HepG2 (cell line): ENCODE measurements around the gene C11orf86. TPM values are rescaled to one million over a fixed set of nuclear protein-coding genes. Genes with fewer than 3 reads are reported as not detected.

ENCODE experiments used
- ATAC-seq: fragments of 200-7000 bp; cut with Tn5 transposase; 3 replicates; pipeline ENCODE4 v1.9.1; 2020; ENCODE audit warnings: mild to moderate bottlenecking, moderate library complexity
- BruUV-seq: library from RNA; stranded (reverse); fragments of 400-500 nt; replicated peaks from 2 replicates; lab custom pipeline; 2021; lab: Mats Ljungman, UMichigan
- CTCF ChIA-PET: fragments of 300-600 bp; formaldehyde crosslinking; extraction: SDS; loops from one replicate; lab custom pipeline; 2021; ENCODE audit warnings: low total read pairs, inconsistent platforms, low intra/inter-chr PET ratio; lab: Yijun Ruan, JAX
- POLR2A ChIA-PET: fragments of 350-600 bp; sonication (Branson Sonifier 250); formaldehyde crosslinking; loops from one replicate; lab custom pipeline; 2020; ENCODE audit warnings: antibody characterized with exemption, inconsistent platforms; lab: Yijun Ruan, JAX
- DNase-seq: peaks from one replicate; pipeline ENCODE4 v3.0.0-alpha.2; 2015; ENCODE audit warnings: low spot score
- FAIRE-seq: peaks from 3 replicates; lab custom pipeline; 2011; peaks lifted over from hg19 to GRCh38; lab: Jason Lieb, UNC
- H2AFZ ChIP-seq: one replicate; pipeline ENCODE4 v1.6.1; 2011; ENCODE audit warnings: low read length, inconsistent platforms
- H3K27ac ChIP-seq: fragments of 300-600 bp; 3 replicates; pipeline ENCODE4 v1.8.0; 2011; ENCODE audit warnings: mixed run types, mild to moderate bottlenecking, mixed read lengths, low read length, inconsistent platforms; ENCODE audit not compliant: insufficient read depth; ENCODE audit errors: extremely low read length
- H3K27me3 ChIP-seq, 2 experiments: fragments of 200-600 bp in 1 of 2; 2 replicates in 1 of 2; 3 replicates in 1 of 2; pipeline versions ENCODE4 v1.6.0 to v1.8.0; 2011; ENCODE audit warnings: low read length in 2 of 2, mild to moderate bottlenecking in 2 of 2, moderate library complexity in 2 of 2, inconsistent platforms in 1 of 2; ENCODE audit not compliant: insufficient read depth in 2 of 2, control insufficient read depth in 1 of 2
- H3K36me3 ChIP-seq, 2 experiments: fragments of 200-600 bp in 1 of 2; replicated peaks in 1 of 2; 2 replicates in 1 of 2; 3 replicates in 1 of 2; pipeline versions ENCODE4 v1.5.1 to v1.8.0; 2011; ENCODE audit warnings: low read length in 2 of 2, inconsistent platforms in 1 of 2; ENCODE audit not compliant: insufficient read depth in 2 of 2, control insufficient read depth in 1 of 2
- H3K4me1 ChIP-seq: 2 replicates; pipeline ENCODE4 v1.5.1; 2012; ENCODE audit warnings: low read length, inconsistent platforms; ENCODE audit not compliant: insufficient read depth
- H3K4me2 ChIP-seq: 2 replicates; pipeline ENCODE4 v1.6.0; 2011; ENCODE audit warnings: low read depth, low read length, inconsistent platforms
- H3K4me3 ChIP-seq, 3 experiments: fragments of 200-600 bp in 1 of 3; sonication (generic), shearing (Covaris generic) in 1 of 3; replicated peaks in 1 of 3; 2 replicates each; pipeline ENCODE4 v1.5.1; 2011 to 2016; ENCODE audit warnings: low read length in 3 of 3, inconsistent platforms in 2 of 3, low read depth in 2 of 3, mild to moderate bottlenecking in 2 of 3, control low read depth in 1 of 3, mixed read lengths in 1 of 3; ENCODE audit not compliant: insufficient read depth in 1 of 3
- H3K79me2 ChIP-seq: one replicate; pipeline ENCODE4 v1.6.1; 2011; ENCODE audit warnings: low read length, inconsistent platforms; ENCODE audit not compliant: insufficient read depth
- H3K9ac ChIP-seq: 2 replicates; pipeline ENCODE4 v1.6.0; 2011; ENCODE audit warnings: mild to moderate bottlenecking, low read depth, low read length, inconsistent platforms; ENCODE audit not compliant: insufficient read depth
- H3K9me3 ChIP-seq: 2 replicates; pipeline ENCODE4 v1.5.1; 2012; ENCODE audit warnings: mild to moderate bottlenecking, low read length
- H4K20me1 ChIP-seq: 2 replicates; pipeline ENCODE4 v1.6.0; 2011; ENCODE audit warnings: inconsistent platforms, mild to moderate bottlenecking, low read length, moderate library complexity; ENCODE audit not compliant: insufficient read depth
- ATF6 ChIP-seq: sonication (generic); formaldehyde crosslinking; conservative IDR thresholded peaks from 2 replicates; pipeline ENCODE4 v1.4.0; 2020; ENCODE audit warnings: missing genetic modification reagents
- ATF7 ChIP-seq, 2 experiments: fragments of 450-650 bp in 1 of 2; sonication (generic) in 1 of 2; formaldehyde crosslinking in 1 of 2; IDR thresholded peaks; 2 replicates each; pipeline versions ENCODE4 v1.4.0 to v1.6.1; 2016 to 2020; ENCODE audit warnings: antibody characterized with exemption in 1 of 2, mild to moderate bottlenecking in 1 of 2, missing genetic modification reagents in 1 of 2
- FOXO1 ChIP-seq: sonication (generic); formaldehyde crosslinking; IDR thresholded peaks from 2 replicates; pipeline ENCODE4 v1.4.0; 2020; ENCODE audit warnings: missing genetic modification reagents
- KDM5A ChIP-seq: fragments of 200-600 bp; sonication (generic); IDR thresholded peaks from 2 replicates; pipeline ENCODE4 v1.7.0; 2018; ENCODE audit warnings: antibody characterized with exemption, mild to moderate bottlenecking, low read length, borderline replicate concordance
- MTERF4 ChIP-seq: sonication (generic); formaldehyde crosslinking; IDR thresholded peaks from 2 replicates; pipeline ENCODE4 v1.8.0; 2023; ENCODE audit warnings: mild to moderate bottlenecking, missing genetic modification reagents
- MTF2 ChIP-seq: sonication (generic); formaldehyde crosslinking; IDR thresholded peaks from 2 replicates; pipeline ENCODE4 v1.5.0; 2020; ENCODE audit warnings: missing genetic modification reagents, borderline replicate concordance
- PAF1 ChIP-seq: IDR thresholded peaks from 2 replicates; pipeline ENCODE4 v1.6.1; 2016; ENCODE audit warnings: missing genetic modification reagents, missing compliant biosample characterization
- PCBP2 ChIP-seq: fragments of 200-400 bp; formaldehyde crosslinking; optimal IDR thresholded peaks from 2 replicates; pipeline ENCODE3; 2018; ENCODE audit warnings: low read length, low read depth; ENCODE audit not compliant: poor library complexity, severe bottlenecking
- RELA ChIP-seq: sonication (generic); formaldehyde crosslinking; IDR thresholded peaks from 2 replicates; pipeline ENCODE4 v1.4.0; 2020; ENCODE audit warnings: missing genetic modification reagents
- SETDB1 ChIP-seq: sonication (generic); formaldehyde crosslinking; IDR thresholded peaks from 2 replicates; pipeline ENCODE4 v1.5.1; 2020; ENCODE audit warnings: missing genetic modification reagents, mild to moderate bottlenecking, borderline replicate concordance
- ZNF263 ChIP-seq: sonication (generic); formaldehyde crosslinking; IDR thresholded peaks from 2 replicates; pipeline ENCODE4 v1.4.0; 2020; ENCODE audit warnings: missing genetic modification reagents
- ZNF547 ChIP-seq: sonication (generic); formaldehyde crosslinking; IDR thresholded peaks from 2 replicates; pipeline ENCODE4 v1.5.1; 2020; ENCODE audit warnings: mild to moderate bottlenecking, missing genetic modification reagents
- ZNF552 ChIP-seq: sonication (generic); formaldehyde crosslinking; IDR thresholded peaks from 2 replicates; pipeline ENCODE4 v1.9.0; 2022; ENCODE audit warnings: missing genetic modification reagents, mild to moderate bottlenecking, borderline replicate concordance
- ZNF780A ChIP-seq: sonication (generic); formaldehyde crosslinking; IDR thresholded peaks from 2 replicates; pipeline ENCODE4 v1.8.0; 2022; ENCODE audit warnings: mild to moderate bottlenecking, missing genetic modification reagents, moderate library complexity
- WGBS: methylation state at CpG from one replicate; pipeline ENCODE4 v1.1.6; 2017; ENCODE audit warnings: low lambda C conversion rate; 5-methylcytosine and 5-hydroxymethylcytosine counted together
- in situ Hi-C: cut with HindIII; loops from 2 replicates; pipeline ENCODE4 v1.10.0; 2017; ENCODE audit warnings: low pct_unique_long_range_greater_than_20kb; ENCODE audit not compliant: extremely low pct_ligation_motif_present
- intact Hi-C: fragments of 100-400 bp; cut with micrococcal nuclease; formaldehyde crosslinking; loops from one replicate; pipeline ENCODE4 v1.10.0; 2022; ENCODE audit not compliant: unreplicated experiment
- polyA plus RNA-seq, 8 experiments: library from polyadenylated mRNA; depleted of rRNA in 3 of 8; stranded (reverse) in 7 of 8; unstranded in 1 of 8; fragments of >200 nt; fragmentation: Illumina TruSeq in 4 of 8; extraction: Trizol in 4 of 8; gene quantifications; 2 replicates each; pipeline versions ENCODE4 v1.2.1 to v1.2.3, GENCODE V29; 2011 to 2016; ENCODE audit warnings: low read depth in 4 of 8, missing spikeins in 1 of 8, mixed read lengths in 1 of 8; ENCODE audit not compliant: insufficient read depth in 1 of 8
- total RNA-seq, 5 experiments: library from RNA; depleted of rRNA; stranded (reverse); fragments of >200 nt; fragmentation: Illumina TruSeq; extraction: Trizol; gene quantifications; 2 replicates each; pipeline ENCODE4 v1.2.3, GENCODE V29; 2016; ENCODE audit warnings: low read depth in 1 of 5
- TF ChIP-seq, protein P1 (sequence below): sonication (generic); formaldehyde crosslinking; IDR thresholded peaks from 2 replicates; pipeline ENCODE4 v1.5.0; 2020; ENCODE audit warnings: missing genetic modification reagents
- TF ChIP-seq, protein P2 (sequence below), 2 experiments: sonication (generic) in 1 of 2; formaldehyde crosslinking in 1 of 2; IDR thresholded peaks; 2 replicates each; pipeline versions ENCODE4 v1.4.0 to v1.6.1; 2016 to 2020; ENCODE audit warnings: borderline replicate concordance in 1 of 2, low read depth in 1 of 2, mild to moderate bottlenecking in 1 of 2, missing genetic modification reagents in 1 of 2

The C11orf86 gene
- total and polyA plus RNA-seq, 2 of the 13 experiments (the other 11 are each of a cell fraction or from before 2014, with no cell fraction given) = 0.11 to 0.18 TPM

DNA sequence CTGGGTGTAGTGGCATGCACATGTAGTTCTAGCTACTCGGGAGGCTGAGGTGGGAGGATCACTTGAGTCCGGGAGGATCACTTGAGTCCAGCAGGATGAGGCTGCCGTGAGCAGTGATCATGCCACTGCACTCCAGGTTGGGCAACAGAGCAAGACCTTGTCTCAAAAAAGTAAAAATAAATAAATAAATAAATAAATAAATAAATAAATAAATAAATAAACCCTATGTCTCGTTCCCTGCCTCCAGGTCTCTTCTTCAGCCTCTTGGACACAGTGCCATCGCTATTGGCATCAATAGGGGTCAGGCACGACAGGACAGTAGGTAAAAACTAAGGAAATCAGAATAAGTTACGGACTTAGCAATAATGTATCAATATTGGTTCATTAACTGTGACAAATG is 24.5 kb downstream of the C11orf86 start:
- FAIRE-seq (no peak), ATAC-seq (no peak), DNase-seq (no peak)
- BruUV-seq = no TSS peak
- Histone ChIP-seq H2AFZ (no peak overlapping the region), H3K4me3 (no peak overlapping the region), H3K27ac (no peak overlapping the region), H3K9me3 (no peaks in the 10 kb centered on the region), H4K20me1 (no peaks in the 10 kb centered on the region), H3K36me3 (no peaks in the 10 kb centered on the region), H3K9ac (no peak overlapping the region), H3K79me2 (no peaks in the 10 kb centered on the region), H3K27me3 (no peaks in the 10 kb centered on the region), H3K4me2 (no peak overlapping the region), H3K4me1 (peaks cover 50% of the 10 kb centered on the region)
- CTCF ChIA-PET = no interaction called here
- intact Hi-C loops (no loop called here), in situ Hi-C loops (no loop called here)
- WGBS = 54% methylated on average over 7 of the region's 7 CpGs
- TF ChIP-seq KDM5A (no peak), PAF1 (CRISPR knock-in tag) (no peak), FOXO1 (CRISPR knock-in tag) (no peak), ZNF263 (CRISPR knock-in tag) (no peak), MTERF4 (no peak), ZNF547 (CRISPR knock-in tag) (no peak), ZNF780A (CRISPR knock-in tag) (no peak), PCBP2 (no peak), RELA (no peak), ATF6 (no peak), ATF7 (IDR thresholded peaks at IDR 0.05) (no peak), ATF7 (CRISPR knock-in tag; IDR thresholded peaks at IDR 0.05) (no peak), MTF2 (no peak), ZNF552 (CRISPR knock-in tag) (no peak), SETDB1 (no peak)
- TF ChIP-seq, protein P1, sequence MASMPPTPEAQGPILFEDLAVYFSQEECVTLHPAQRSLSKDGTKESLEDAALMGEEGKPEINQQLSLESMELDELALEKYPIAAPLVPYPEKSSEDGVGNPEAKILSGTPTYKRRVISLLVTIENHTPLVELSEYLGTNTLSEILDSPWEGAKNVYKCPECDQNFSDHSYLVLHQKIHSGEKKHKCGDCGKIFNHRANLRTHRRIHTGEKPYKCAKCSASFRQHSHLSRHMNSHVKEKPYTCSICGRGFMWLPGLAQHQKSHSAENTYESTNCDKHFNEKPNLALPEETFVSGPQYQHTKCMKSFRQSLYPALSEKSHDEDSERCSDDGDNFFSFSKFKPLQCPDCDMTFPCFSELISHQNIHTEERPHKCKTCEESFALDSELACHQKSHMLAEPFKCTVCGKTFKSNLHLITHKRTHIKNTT = no peak
- TF ChIP-seq, protein P2, sequence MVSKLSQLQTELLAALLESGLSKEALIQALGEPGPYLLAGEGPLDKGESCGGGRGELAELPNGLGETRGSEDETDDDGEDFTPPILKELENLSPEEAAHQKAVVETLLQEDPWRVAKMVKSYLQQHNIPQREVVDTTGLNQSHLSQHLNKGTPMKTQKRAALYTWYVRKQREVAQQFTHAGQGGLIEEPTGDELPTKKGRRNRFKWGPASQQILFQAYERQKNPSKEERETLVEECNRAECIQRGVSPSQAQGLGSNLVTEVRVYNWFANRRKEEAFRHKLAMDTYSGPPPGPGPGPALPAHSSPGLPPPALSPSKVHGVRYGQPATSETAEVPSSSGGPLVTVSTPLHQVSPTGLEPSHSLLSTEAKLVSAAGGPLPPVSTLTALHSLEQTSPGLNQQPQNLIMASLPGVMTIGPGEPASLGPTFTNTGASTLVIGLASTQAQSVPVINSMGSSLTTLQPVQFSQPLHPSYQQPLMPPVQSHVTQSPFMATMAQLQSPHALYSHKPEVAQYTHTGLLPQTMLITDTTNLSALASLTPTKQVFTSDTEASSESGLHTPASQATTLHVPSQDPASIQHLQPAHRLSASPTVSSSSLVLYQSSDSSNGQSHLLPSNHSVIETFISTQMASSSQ (IDR thresholded peaks at IDR 0.05; ENCODE audit: low read depth) = no peak
- TF ChIP-seq, protein P2 (CRISPR knock-in tag; IDR thresholded peaks at IDR 0.05; ENCODE audit: borderline replicate concordance) = no peak
- POLR2A ChIA-PET = no interaction called here
